ENCODE measurements around the gene NXN.
"Not testable (repeated sequence)": the region's sequence is repeated elsewhere in the genome, so short reads cannot be mapped to it uniquely, and the experiment has no call there.

NXN gene

GRCh38 chr17:860805-861204 is 118.8 kb downstream of the NXN start:
- no peak overlapping the region for H3K27ac ChIP-seq (ENCODE audit: low read length)
- H3K27me3 ChIP-seq (ENCODE audit: insufficient read depth, low read length): no peaks in the 10 kb centered on the region
- peaks cover 4% of the 10 kb centered on the region; the same call in 1 of the 2 replicates for H3K4me1 ChIP-seq (ENCODE audit: insufficient read depth, low read length)
- peaks cover 7% of the 10 kb centered on the region for H3K36me3 ChIP-seq (ENCODE audit: insufficient read depth, low read depth, low read length)
- no peaks in the 10 kb centered on the region for H3K9me3 ChIP-seq (ENCODE audit: insufficient read depth, low read depth, low read length)
- H3K9ac ChIP-seq (ENCODE audit: low read depth, low read length): no peak overlapping the region
- H3K4me3 ChIP-seq (ENCODE audit: low read length): no peak overlapping the region

GRCh38 chr17:859824-860195 is 119.8 kb downstream of the NXN start:
- Histone ChIP-seq H3K9ac (ENCODE audit: low read depth, low read length) (0 out of 2 replicates have a peak overlapping the region, but pooled peaks have one; percentile 15), H3K27ac (ENCODE audit: low read length) (no peak overlapping the region), H3K4me3 (ENCODE audit: low read length) (no peak overlapping the region), H3K4me1 (ENCODE audit: insufficient read depth, low read length) (peaks cover 4% of the 10 kb centered on the region; the same call in 1 of the 2 replicates), H3K36me3 (ENCODE audit: insufficient read depth, low read depth, low read length) (peaks cover 7% of the 10 kb centered on the region), H3K9me3 (ENCODE audit: insufficient read depth, low read depth, low read length) (no peaks in the 10 kb centered on the region), H3K27me3 (ENCODE audit: insufficient read depth, low read length) (no peaks in the 10 kb centered on the region)

- peaks cover 7% of the 10 kb centered on the region for H3K36me3 ChIP-seq (ENCODE audit: insufficient read depth, low read depth, low read length)
- 0 out of 2 replicates have a peak overlapping the region, but pooled peaks have one; percentile 15 for H3K9ac ChIP-seq (ENCODE audit: low read depth, low read length)
- no peaks in the 10 kb centered on the region for H3K9me3 ChIP-seq (ENCODE audit: insufficient read depth, low read depth, low read length)
- no peak overlapping the region for H3K27ac ChIP-seq (ENCODE audit: low read length)
- H3K4me1 ChIP-seq (ENCODE audit: insufficient read depth, low read length): peaks cover 4% of the 10 kb centered on the region; the same call in 1 of the 2 replicates
- H3K4me3 ChIP-seq (ENCODE audit: low read length): no peak overlapping the region
- no peaks in the 10 kb centered on the region for H3K27me3 ChIP-seq (ENCODE audit: insufficient read depth, low read length)
These were observed 120.3 kb downstream of the NXN start for GRCh38 chr17:859061-859823.

DNA sequence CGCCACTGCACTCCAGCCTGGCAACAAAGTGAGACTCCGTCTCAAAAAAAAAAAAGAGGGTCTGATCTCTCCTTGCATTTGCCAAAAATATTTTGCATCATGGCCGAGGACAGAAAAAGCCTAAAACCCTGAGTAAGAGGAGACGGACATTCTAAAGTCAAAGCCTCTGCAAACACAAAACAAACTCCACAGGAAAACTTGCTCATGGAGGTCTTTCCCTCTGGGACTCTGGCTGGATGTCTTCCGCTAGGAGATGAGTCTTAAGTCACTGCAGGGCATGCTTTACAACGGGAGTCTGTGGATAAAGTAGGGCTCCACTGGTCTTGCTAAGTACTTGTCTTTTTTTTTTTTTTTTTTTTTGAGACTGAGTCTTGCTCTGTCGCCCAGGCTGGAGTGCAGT is 123.4 kb downstream of the NXN start:
- no peaks in the 10 kb centered on the region for H3K9me3 ChIP-seq (ENCODE audit: insufficient read depth, low read depth, low read length)
- H3K27me3 ChIP-seq (ENCODE audit: insufficient read depth, low read length): no peaks in the 10 kb centered on the region
- H3K36me3 ChIP-seq (ENCODE audit: insufficient read depth, low read depth, low read length): no peaks in the 10 kb centered on the region
- no peak overlapping the region for H3K9ac ChIP-seq (ENCODE audit: low read depth, low read length)
- peaks cover 8% of the 10 kb centered on the region; the same call in 1 of the 2 replicates for H3K4me1 ChIP-seq (ENCODE audit: insufficient read depth, low read length)
- no peak overlapping the region for H3K27ac ChIP-seq (ENCODE audit: low read length)
- no peak overlapping the region for H3K4me3 ChIP-seq (ENCODE audit: low read length)

- H3K9me3 ChIP-seq (ENCODE audit: insufficient read depth, low read depth, low read length): no peaks in the 10 kb centered on the region
- no peak overlapping the region for H3K27ac ChIP-seq (ENCODE audit: low read length)
- H3K36me3 ChIP-seq (ENCODE audit: insufficient read depth, low read depth, low read length): no peaks in the 10 kb centered on the region
- no peak overlapping the region for H3K4me3 ChIP-seq (ENCODE audit: low read length)
- no peaks in the 10 kb centered on the region for H3K27me3 ChIP-seq (ENCODE audit: insufficient read depth, low read length)
- H3K9ac ChIP-seq (ENCODE audit: low read depth, low read length): no peak overlapping the region
- peaks cover 8% of the 10 kb centered on the region; the same call in 1 of the 2 replicates for H3K4me1 ChIP-seq (ENCODE audit: insufficient read depth, low read length)
These were observed 124.0 kb downstream of the NXN start for GRCh38 chr17:855569-855968.

- not testable (repeated sequence) for H3K4me1 ChIP-seq (ENCODE audit: insufficient read depth, low read length); H3K9ac ChIP-seq (ENCODE audit: low read depth, low read length); H3K4me3 ChIP-seq (ENCODE audit: low read length); H3K9me3 ChIP-seq (ENCODE audit: insufficient read depth, low read depth, low read length); H3K36me3 ChIP-seq (ENCODE audit: insufficient read depth, low read depth, low read length); H3K27ac ChIP-seq (ENCODE audit: low read length); H3K27me3 ChIP-seq (ENCODE audit: insufficient read depth, low read length)
These were observed 126.7 kb downstream of the NXN start for GRCh38 chr17:852850-853249.

GRCh38 chr17:852349-852748 is 127.2 kb downstream of the NXN start:
- H3K4me1 ChIP-seq (ENCODE audit: insufficient read depth, low read length): peaks cover 8% of the 10 kb centered on the region; the same call in 1 of the 2 replicates

GRCh38 chr17:851924-852323 is 127.7 kb downstream of the NXN start:
- Histone ChIP-seq H3K27ac (ENCODE audit: low read length) (no peak overlapping the region), H3K9me3 (ENCODE audit: insufficient read depth, low read depth, low read length) (no peaks in the 10 kb centered on the region), H3K27me3 (ENCODE audit: insufficient read depth, low read length) (no peaks in the 10 kb centered on the region), H3K9ac (ENCODE audit: low read depth, low read length) (no peak overlapping the region), H3K36me3 (ENCODE audit: insufficient read depth, low read depth, low read length) (no peaks in the 10 kb centered on the region), H3K4me1 (ENCODE audit: insufficient read depth, low read length) (peaks cover 11% of the 10 kb centered on the region; the same call in 1 of the 2 replicates), H3K4me3 (ENCODE audit: low read length) (no peak overlapping the region)

More at GRCh38 chr17:852349-852748, 127.2 kb downstream of the NXN start:
- H3K36me3 ChIP-seq (ENCODE audit: insufficient read depth, low read depth, low read length): no peaks in the 10 kb centered on the region
- H3K4me3 ChIP-seq (ENCODE audit: low read length): no peak overlapping the region
- no peak overlapping the region for H3K27ac ChIP-seq (ENCODE audit: low read length)
- H3K27me3 ChIP-seq (ENCODE audit: insufficient read depth, low read length): no peaks in the 10 kb centered on the region
- no peak overlapping the region for H3K9ac ChIP-seq (ENCODE audit: low read depth, low read length)
- no peaks in the 10 kb centered on the region for H3K9me3 ChIP-seq (ENCODE audit: insufficient read depth, low read depth, low read length)

- no peaks in the 10 kb centered on the region for H3K9me3 ChIP-seq (ENCODE audit: insufficient read depth, low read depth, low read length)
- no peak overlapping the region for H3K9ac ChIP-seq (ENCODE audit: low read depth, low read length)
- no peak overlapping the region for H3K4me3 ChIP-seq (ENCODE audit: low read length)
- peaks cover 17% of the 10 kb centered on the region; the same call in 1 of the 2 replicates for H3K4me1 ChIP-seq (ENCODE audit: insufficient read depth, low read length)
- H3K36me3 ChIP-seq (ENCODE audit: insufficient read depth, low read depth, low read length): no peaks in the 10 kb centered on the region
- H3K27ac ChIP-seq (ENCODE audit: low read length): no peak overlapping the region
- H3K27me3 ChIP-seq (ENCODE audit: insufficient read depth, low read length): no peaks in the 10 kb centered on the region
These were observed 128.5 kb downstream of the NXN start for GRCh38 chr17:850851-851763.

DNA sequence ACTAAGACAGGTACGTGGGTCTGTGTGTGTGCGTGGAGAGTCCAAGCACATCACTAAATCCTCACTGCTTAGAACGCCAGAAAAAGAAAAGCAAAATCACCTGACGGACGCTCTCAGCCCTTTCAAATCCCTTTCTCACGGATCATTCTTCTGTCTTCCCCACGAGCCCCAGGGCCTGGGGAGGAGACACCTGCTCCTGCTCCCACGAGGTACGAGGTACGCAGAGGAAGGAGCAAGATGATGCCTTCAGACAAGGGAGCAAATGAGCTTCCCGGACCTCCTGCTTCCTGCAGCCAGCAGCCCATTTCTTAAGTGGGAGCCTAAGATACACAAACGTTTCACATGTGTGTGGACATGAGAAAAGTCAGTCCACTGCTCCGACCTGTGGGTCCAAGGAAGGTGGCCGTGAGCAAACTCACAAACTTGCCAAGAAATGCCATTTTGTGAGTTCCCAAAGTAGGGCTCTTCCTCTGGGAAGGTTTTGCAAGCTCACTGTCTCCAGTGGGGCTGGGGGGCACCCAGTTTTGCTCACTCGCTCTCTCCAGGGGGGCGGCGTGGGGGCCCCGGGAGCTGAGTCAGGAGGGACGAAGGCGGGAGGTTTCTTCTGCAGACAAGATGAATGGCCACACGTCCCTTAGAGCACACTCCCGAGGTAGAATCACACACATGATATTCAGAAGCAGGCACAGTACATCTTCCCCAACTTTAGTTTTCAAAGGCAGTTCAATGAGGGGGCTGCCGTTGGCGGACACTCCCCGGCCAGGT is 129.3 kb downstream of the NXN start:
- H3K27ac ChIP-seq (ENCODE audit: low read length): no peak overlapping the region
- no peak overlapping the region for H3K9ac ChIP-seq (ENCODE audit: low read depth, low read length)
- H3K27me3 ChIP-seq (ENCODE audit: insufficient read depth, low read length): no peaks in the 10 kb centered on the region
- no peak overlapping the region for H3K4me3 ChIP-seq (ENCODE audit: low read length)
- H3K4me1 ChIP-seq (ENCODE audit: insufficient read depth, low read length): peaks cover 17% of the 10 kb centered on the region; the same call in 1 of the 2 replicates
- H3K36me3 ChIP-seq (ENCODE audit: insufficient read depth, low read depth, low read length): no peaks in the 10 kb centered on the region
- H3K9me3 ChIP-seq (ENCODE audit: insufficient read depth, low read depth, low read length): no peaks in the 10 kb centered on the region

- no peak overlapping the region for H3K4me3 ChIP-seq (ENCODE audit: low read length)
- H3K4me1 ChIP-seq (ENCODE audit: insufficient read depth, low read length): peaks cover 17% of the 10 kb centered on the region; the same call in 1 of the 2 replicates
- H3K27ac ChIP-seq (ENCODE audit: low read length): no peak overlapping the region
- no peaks in the 10 kb centered on the region for H3K9me3 ChIP-seq (ENCODE audit: insufficient read depth, low read depth, low read length)
- no peak overlapping the region; the same call in 1 of the 2 replicates for H3K9ac ChIP-seq (ENCODE audit: low read depth, low read length)
- H3K36me3 ChIP-seq (ENCODE audit: insufficient read depth, low read depth, low read length): no peaks in the 10 kb centered on the region
- no peaks in the 10 kb centered on the region for H3K27me3 ChIP-seq (ENCODE audit: insufficient read depth, low read length)
These were observed 131.2 kb downstream of the NXN start for GRCh38 chr17:848402-848801.

Data from iPS-20b (cell line).